Heart left ventricle (tissue), 13 donors: ENCODE measurements around the gene LIG4.

ENCODE experiments used
- POLR2A ChIP-seq, 2 donors: fragments of 450-650 bp; IDR thresholded peaks; one replicate each; pipeline ENCODE4 v1.6.1; 2017; ENCODE audit warnings: antibody characterized with exemption in 2 of 2, mild to moderate bottlenecking in 2 of 2, moderate library complexity in 2 of 2
- TF ChIP-seq, protein P1 (sequence below), 12 donors: fragments of 200-600 bp; sonication (generic) in 4 of 12; IDR thresholded peaks; one replicate each; pipeline versions ENCODE4 v1.5.0 to v1.8.0; 2018 to 2022; ENCODE audit warnings: antibody characterized with exemption in 12 of 12, mild to moderate bottlenecking in 5 of 12
- donor health status: ischemic (EF 13 %, LVEDD 7.1; RV severe dilation, severe dysfunction).
- donor health status: DM: no; HTN: yes; CAD: no.
- donor health status: DM: no; HTN: no; CAD: no.
- donor health status: ischemic (EF 25% LVEDD 6.9; RV normal size, moderate dysfunction).
- donor health status: ischemic (EF 25% LVEDD 5.7; RV mildly dilated, moderate dysfunction).
- donor health status: ischemic (EF 35%, LVEDD 5.7; RV mildly dilated, moderate dysfunction).
- donor health status: nonischemic (EF 11% LVEDD 7.7; RV severe dilation, severe dysfunction).
- donor health status: DM: yes; HTN: yes; CAD: no.
- donor health status: PGD.
- donor health status: ischemic (EF 29% LVEDD 5.4; RV normal size, mild dysfunction).
- donor health status: nonischemic (EF 23%, LVEDD 6.1; RV moderate dilation, normal function).

DNA sequence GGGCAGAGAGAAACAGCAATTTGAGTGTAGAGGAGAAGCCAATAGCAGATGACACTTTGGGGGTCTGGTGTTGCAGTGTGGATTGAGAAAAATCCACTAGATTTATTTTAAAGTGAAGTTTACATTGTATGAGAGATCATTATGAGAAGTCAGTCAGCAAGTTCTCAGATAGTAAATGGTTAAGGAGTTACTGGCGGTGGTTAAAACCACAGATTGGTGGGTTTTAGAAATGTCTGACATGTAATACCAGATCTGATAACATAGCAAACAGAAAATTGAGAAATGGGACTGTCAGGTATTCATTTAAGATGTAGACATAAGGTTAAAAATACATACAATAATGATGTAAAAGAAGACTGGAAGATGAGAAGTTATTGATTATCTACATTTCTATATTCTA lies 10.1 kb upstream of the LIG4 start:
- TF ChIP-seq, protein P1, sequence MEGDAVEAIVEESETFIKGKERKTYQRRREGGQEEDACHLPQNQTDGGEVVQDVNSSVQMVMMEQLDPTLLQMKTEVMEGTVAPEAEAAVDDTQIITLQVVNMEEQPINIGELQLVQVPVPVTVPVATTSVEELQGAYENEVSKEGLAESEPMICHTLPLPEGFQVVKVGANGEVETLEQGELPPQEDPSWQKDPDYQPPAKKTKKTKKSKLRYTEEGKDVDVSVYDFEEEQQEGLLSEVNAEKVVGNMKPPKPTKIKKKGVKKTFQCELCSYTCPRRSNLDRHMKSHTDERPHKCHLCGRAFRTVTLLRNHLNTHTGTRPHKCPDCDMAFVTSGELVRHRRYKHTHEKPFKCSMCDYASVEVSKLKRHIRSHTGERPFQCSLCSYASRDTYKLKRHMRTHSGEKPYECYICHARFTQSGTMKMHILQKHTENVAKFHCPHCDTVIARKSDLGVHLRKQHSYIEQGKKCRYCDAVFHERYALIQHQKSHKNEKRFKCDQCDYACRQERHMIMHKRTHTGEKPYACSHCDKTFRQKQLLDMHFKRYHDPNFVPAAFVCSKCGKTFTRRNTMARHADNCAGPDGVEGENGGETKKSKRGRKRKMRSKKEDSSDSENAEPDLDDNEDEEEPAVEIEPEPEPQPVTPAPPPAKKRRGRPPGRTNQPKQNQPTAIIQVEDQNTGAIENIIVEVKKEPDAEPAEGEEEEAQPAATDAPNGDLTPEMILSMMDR (IDR thresholded peaks at IDR 0.05), result no peak
- TF ChIP-seq POLR2A (IDR thresholded peaks at IDR 0.05), result no peak
